Thoracic aorta (tissue), 2 donors: ENCODE data around the gene WDR82. TPM values are rescaled to one million over a fixed set of nuclear protein-coding genes. Genes with fewer than 3 reads are reported as not detected.

Experiments
- ATAC-seq: fragments of 150-250 bp; one replicate; pipeline ENCODE4 v1.8.0; 2017; ENCODE audit warnings: low read depth; ENCODE audit not compliant: insufficient number of reproducible peaks, low FRiP score
- DNase-seq: peaks from one replicate; pipeline ENCODE4 v3.0.0-alpha.2; 2020; ENCODE audit warnings: low spot score
- H3K27ac ChIP-seq, 2 donors: fragments of 200-600 bp; sonication (generic); 1 replicate in 1 of 2; 2 replicates in 1 of 2; pipeline ENCODE4 v1.5.1; 2016; ENCODE audit warnings: mild to moderate bottlenecking in 2 of 2, moderate library complexity in 2 of 2
- H3K27me3 ChIP-seq: fragments of 200-600 bp; sonication (generic); replicated peaks from 2 replicates; pipeline ENCODE4 v1.6.0; 2016; ENCODE audit warnings: mild to moderate bottlenecking; ENCODE audit not compliant: insufficient read depth
- H3K36me3 ChIP-seq: fragments of 200-600 bp; sonication (generic); one replicate; pipeline ENCODE4 v1.5.1; 2016
- H3K4me1 ChIP-seq, 2 donors: fragments of 200-600 bp; sonication (generic); 1 replicate in 1 of 2; 2 replicates in 1 of 2; pipeline versions ENCODE4 v1.5.1 to v1.6.0; 2016; ENCODE audit warnings: low read depth in 2 of 2, mild to moderate bottlenecking in 1 of 2; ENCODE audit not compliant: control insufficient read depth in 1 of 2
- H3K4me3 ChIP-seq: fragments of 200-600 bp; sonication (generic); 2 replicates; pipeline ENCODE4 v1.5.1; 2016; ENCODE audit warnings: mild to moderate bottlenecking
- H3K9me3 ChIP-seq: fragments of 200-600 bp; sonication (generic); 2 replicates; pipeline ENCODE4 v1.5.1; 2016
- total RNA-seq, 2 donors: library from RNA; depleted of rRNA; stranded (reverse); fragments of >200 nt; gene quantifications; one replicate each; pipeline versions ENCODE4 v1.1.0 to v1.2.3, GENCODE V29; 2016
- TF ChIP-seq, protein P1 (sequence below): fragments of 200-600 bp; sonication (generic); IDR thresholded peaks from one replicate; pipeline ENCODE4 v1.5.1; 2019; ENCODE audit warnings: antibody characterized with exemption

Gene WDR82
- total RNA-seq, 2 donors from 2014 or later = 44.5 to 66.2 TPM

DNA sequence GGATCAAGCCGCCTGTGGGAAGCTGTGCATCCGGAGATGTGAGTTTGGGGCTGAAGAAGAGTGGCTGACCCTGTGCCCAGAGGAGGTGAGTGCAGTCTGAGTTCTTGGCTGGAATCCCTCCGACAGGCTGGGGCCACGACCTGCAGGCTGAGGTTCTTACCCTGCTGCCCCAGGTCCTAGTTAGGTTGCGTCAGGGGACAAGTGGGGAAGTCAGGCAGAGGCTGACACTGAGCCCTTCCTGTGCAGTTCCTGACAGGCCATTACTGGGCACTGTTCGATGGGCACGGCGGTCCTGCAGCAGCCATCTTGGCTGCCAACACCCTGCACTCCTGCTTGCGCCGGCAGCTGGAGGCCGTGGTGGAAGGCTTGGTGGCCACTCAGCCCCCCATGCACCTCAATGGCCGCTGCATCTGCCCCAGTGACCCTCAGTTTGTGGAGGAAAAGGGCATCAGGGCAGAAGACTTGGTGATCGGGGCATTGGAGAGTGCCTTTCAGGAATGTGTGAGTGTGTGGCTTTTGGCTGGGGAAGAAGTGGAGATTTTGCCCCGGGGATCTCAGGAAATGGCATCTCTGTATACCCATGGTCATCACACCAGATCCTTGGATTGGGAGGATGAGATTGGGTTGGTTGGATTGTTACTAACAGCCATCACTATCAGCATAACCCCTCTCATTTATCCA lies 31.6 kb downstream of the WDR82 start:
- TF ChIP-seq, protein P1, sequence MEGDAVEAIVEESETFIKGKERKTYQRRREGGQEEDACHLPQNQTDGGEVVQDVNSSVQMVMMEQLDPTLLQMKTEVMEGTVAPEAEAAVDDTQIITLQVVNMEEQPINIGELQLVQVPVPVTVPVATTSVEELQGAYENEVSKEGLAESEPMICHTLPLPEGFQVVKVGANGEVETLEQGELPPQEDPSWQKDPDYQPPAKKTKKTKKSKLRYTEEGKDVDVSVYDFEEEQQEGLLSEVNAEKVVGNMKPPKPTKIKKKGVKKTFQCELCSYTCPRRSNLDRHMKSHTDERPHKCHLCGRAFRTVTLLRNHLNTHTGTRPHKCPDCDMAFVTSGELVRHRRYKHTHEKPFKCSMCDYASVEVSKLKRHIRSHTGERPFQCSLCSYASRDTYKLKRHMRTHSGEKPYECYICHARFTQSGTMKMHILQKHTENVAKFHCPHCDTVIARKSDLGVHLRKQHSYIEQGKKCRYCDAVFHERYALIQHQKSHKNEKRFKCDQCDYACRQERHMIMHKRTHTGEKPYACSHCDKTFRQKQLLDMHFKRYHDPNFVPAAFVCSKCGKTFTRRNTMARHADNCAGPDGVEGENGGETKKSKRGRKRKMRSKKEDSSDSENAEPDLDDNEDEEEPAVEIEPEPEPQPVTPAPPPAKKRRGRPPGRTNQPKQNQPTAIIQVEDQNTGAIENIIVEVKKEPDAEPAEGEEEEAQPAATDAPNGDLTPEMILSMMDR = no peak
- H3K27me3 ChIP-seq = no peaks in the 10 kb centered on the region
- H3K9me3 ChIP-seq = no peaks in the 10 kb centered on the region
- no peak for DNase-seq
- no peak for ATAC-seq
- H3K4me1 ChIP-seq = peaks cover 0 to 31% of the 10 kb centered on the region in 2 donors
- H3K27ac ChIP-seq = peak overlapping the region; percentile 79 to 96
- peak overlapping the region; percentile 83 for H3K4me3 ChIP-seq
- H3K36me3 ChIP-seq = peaks cover 10% of the 10 kb centered on the region

DNA sequence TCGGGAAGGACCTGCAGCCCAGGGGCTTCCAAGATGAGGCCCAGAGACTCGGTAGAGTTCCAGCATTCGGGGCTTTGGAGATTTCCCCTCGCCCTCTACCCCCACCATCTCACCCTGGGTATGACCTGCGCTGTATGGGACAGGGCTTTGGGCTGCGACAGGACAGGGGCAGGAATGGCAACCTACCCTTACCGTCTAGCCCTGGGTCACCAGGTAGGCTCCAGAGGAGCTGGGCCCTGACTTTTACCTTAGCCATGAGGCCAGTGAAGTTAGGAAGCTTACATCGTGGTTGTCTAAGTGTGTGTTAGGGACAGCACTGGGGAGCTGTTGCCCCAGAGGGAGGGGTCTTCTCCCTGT lies 32.2 kb downstream of the WDR82 start:
- Histone ChIP-seq H3K9me3 (no peaks in the 10 kb centered on the region), H3K36me3 (peaks cover 10% of the 10 kb centered on the region), H3K27me3 (no peaks in the 10 kb centered on the region), H3K4me1 (peaks cover 0 to 31% of the 10 kb centered on the region in 2 donors), H3K4me3 (peak overlapping the region; percentile 83), H3K27ac (peak overlapping the region; percentile 79 to 96)
- no peak for DNase-seq
- TF ChIP-seq, protein P1 = no peak
- ATAC-seq = no peak

DNA sequence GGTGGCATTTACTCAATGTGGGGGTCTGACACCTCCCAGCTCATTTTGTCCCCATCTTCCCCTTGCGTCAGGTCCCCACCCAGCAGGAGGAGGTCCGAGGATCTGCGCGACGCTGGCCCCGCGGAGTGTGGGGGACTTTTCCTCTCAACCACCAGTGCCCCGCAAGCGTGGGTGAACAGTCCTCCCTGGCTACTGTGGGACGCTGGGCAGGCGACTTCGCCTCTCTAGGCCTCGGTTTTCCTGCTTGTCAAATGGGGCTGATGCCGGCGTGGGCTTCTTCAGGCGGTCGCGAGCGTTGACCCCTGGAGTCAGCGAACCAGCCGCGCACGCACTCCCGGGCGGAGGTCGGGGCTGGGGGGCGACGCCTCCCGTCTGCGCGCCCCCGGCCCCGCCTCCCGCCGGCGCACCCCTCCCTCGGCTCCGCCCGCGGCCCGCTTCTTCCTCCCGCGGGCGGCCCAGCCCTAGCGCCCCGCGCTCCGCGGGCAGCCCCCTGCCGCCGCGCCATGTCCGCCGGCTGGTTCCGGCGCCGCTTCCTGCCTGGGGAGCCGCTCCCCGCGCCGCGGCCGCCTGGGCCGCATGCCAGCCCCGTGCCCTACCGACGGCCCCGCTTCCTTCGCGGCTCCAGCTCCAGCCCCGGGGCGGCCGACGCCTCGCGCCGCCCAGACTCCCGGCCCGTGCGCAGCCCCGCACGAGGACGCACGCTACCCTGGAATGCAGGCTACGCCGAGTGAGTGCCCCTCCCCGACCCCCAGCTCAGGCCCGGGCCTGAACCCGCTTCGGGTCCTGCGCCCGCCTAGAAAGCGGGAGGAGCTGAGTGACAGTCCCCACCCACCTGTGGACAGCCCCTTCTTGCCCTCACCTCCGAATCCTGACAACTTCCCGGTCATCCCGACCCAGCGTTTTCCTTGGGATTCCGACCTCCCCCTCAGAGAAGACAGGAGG lies 32.9 kb downstream of the WDR82 start, which contains the start of gene PPM1M:
Gene PPM1M, plus strand, starts transcription at position 438 of the 942 bp plus-strand sequence. Its CDS starts 66 bp downstream, at position 504.
- no peaks in the 10 kb centered on the region for H3K9me3 ChIP-seq
- H3K36me3 ChIP-seq = peaks cover 7% of the 10 kb centered on the region
- no peaks in the 10 kb centered on the region for H3K27me3 ChIP-seq
- TF ChIP-seq, protein P1 = no peak
- H3K4me3 ChIP-seq = peak within 1 kb of the TSS; percentile 83
- peak within 1 kb of the TSS; percentile 79 to 96 for H3K27ac ChIP-seq
- DNase-seq (no peak), ATAC-seq (peak; percentile 56)
- peaks cover 0 to 33% of the 10 kb centered on the region in 2 donors for H3K4me1 ChIP-seq

DNA sequence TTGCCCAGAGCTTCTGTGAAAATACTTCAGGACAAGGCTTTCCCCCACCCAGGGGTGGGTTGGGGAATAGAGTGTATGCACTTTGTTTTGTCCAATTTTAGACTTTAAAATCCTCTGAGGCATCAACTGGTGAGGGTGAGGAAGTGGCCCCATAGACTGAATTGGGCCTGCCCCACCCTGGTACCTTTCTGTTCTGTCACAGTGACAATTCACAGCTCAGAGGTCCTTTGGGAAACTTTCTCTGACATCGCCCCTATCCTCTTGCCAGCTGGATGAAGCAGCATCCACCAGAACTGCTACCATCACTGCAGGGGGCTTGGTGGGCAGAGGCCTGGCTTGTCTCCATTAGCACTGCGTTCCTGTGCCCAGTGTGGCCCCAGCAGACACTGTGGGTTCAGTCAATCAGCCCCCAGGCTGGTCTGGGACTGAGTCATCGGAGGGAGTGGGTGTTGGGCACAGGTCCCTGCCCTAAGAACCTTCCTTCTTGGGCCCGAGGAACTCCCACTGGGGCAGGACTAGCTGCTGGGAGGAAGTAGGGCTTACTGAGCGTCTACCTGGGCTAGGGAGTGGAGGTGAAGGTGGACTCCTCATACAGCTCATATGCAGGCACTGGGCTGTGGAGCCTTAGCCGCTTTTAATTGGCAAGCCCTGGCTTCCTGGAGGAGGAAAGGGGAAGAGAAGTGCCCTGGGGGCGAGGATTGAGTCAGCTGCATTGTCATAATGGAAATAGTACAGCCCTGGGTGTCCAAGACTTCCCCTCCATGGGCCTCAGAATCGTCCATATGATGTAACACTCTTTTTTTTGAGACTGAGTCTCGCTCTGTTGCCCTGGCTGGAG lies 34.4 kb downstream of the WDR82 start:
- no peaks in the 10 kb centered on the region for H3K9me3 ChIP-seq
- H3K27ac ChIP-seq = peak overlapping the region in 1 of 2 donors; percentile 96
- TF ChIP-seq, protein P1 = no peak
- DNase-seq (no peak), ATAC-seq (no peak)
- peaks cover 3 to 45% of the 10 kb centered on the region in 2 donors for H3K4me1 ChIP-seq
- no peak overlapping the region for H3K4me3 ChIP-seq
- peaks cover under 1% of the 10 kb centered on the region for H3K36me3 ChIP-seq
- H3K27me3 ChIP-seq = no peaks in the 10 kb centered on the region
